B cell (primary cell): ENCODE results near the gene MYOM1. TPM values are rescaled to one million over a fixed set of nuclear protein-coding genes. Genes with fewer than 3 reads are reported as not detected.

Experiments used
- ATAC-seq: fragments of 200-7000 bp; cut with Tn5 transposase; one replicate; pipeline ENCODE4 v1.10.0; 2021; ENCODE audit warnings: low read depth, mild to moderate bottlenecking, moderate number of reproducible peaks, moderate library complexity
- CTCF ChIA-PET: fragments of 350-600 bp; sonication (Branson Sonifier 250); formaldehyde crosslinking; loops from one replicate; lab custom pipeline; 2021; ENCODE audit warnings: antibody characterized with exemption, inconsistent platforms; lab: Charles Lee
- POLR2A ChIA-PET: fragments of 350-600 bp; sonication (Branson Sonifier 250); formaldehyde crosslinking; loops from one replicate; lab custom pipeline; 2021; ENCODE audit warnings: antibody characterized with exemption; lab: Charles Lee
- DNase-seq: peaks from one replicate; pipeline ENCODE4 v3.0.0; 2013
- H2AFZ ChIP-seq: 2 replicates; pipeline ENCODE4 v1.6.1; 2012; ENCODE audit warnings: mild to moderate bottlenecking, low read depth, low read length; ENCODE audit not compliant: insufficient read depth, poor library complexity, severe bottlenecking
- H3K27ac ChIP-seq, 2 donors: 1 replicate in 1 of 2; 2 replicates in 1 of 2; pipeline ENCODE4 v1.5.1; 2012 to 2013; ENCODE audit warnings: low read length in 2 of 2, mild to moderate bottlenecking in 2 of 2, moderate library complexity in 1 of 2
- H3K27me3 ChIP-seq, 4 experiments: fragments of 200-600 bp in 1 of 4; sonication (generic) in 1 of 4; replicated peaks in 1 of 4; 1 replicate in 2 of 4; 2 replicates in 2 of 4; pipeline versions ENCODE4 v1.6.1 to v1.7.0; 2013 to 2016; ENCODE audit warnings: low read length in 3 of 4, mild to moderate bottlenecking in 2 of 4, mixed read lengths in 1 of 4, moderate library complexity in 1 of 4; ENCODE audit not compliant: insufficient read depth in 4 of 4, control insufficient read depth in 3 of 4; ENCODE audit errors: control extremely low read depth in 1 of 4
- H3K36me3 ChIP-seq, 2 experiments: replicated peaks in 1 of 2; 1 replicate in 1 of 2; 2 replicates in 1 of 2; pipeline versions ENCODE4 v1.6.1 to v1.7.1; 2013; ENCODE audit warnings: low read length in 1 of 2; ENCODE audit not compliant: insufficient read depth in 2 of 2, control insufficient read depth in 1 of 2; ENCODE audit errors: control extremely low read depth in 1 of 2, extremely low read depth in 1 of 2
- H3K4me1 ChIP-seq, 2 donors: fragments of 200-600 bp in 1 of 2; sonication (generic) in 1 of 2; 1 replicate in 1 of 2; 2 replicates in 1 of 2; pipeline versions ENCODE4 v1.5.1 to v1.6.1; 2013 to 2017; ENCODE audit warnings: low read length in 2 of 2; ENCODE audit not compliant: control insufficient read depth in 2 of 2, insufficient read depth in 2 of 2
- H3K4me2 ChIP-seq: replicated peaks from 2 replicates; pipeline ENCODE3; 2012; ENCODE audit warnings: mild to moderate bottlenecking, low read depth, low read length; ENCODE audit not compliant: poor library complexity, severe bottlenecking
- H3K4me3 ChIP-seq, 5 experiments: fragments of 200-600 bp in 1 of 5; sonication (generic) in 1 of 5; 1 replicate in 3 of 5; 2 replicates in 2 of 5; pipeline versions ENCODE4 v1.5.1 to v1.7.0; 2011 to 2016; ENCODE audit warnings: low read length in 4 of 5, mild to moderate bottlenecking in 4 of 5, low read depth in 2 of 5, control low read depth in 1 of 5, moderate library complexity in 1 of 5; ENCODE audit not compliant: insufficient read depth in 1 of 5; ENCODE audit errors: control extremely low read depth in 1 of 5, extremely low read depth in 1 of 5
- H3K79me2 ChIP-seq: fragments of 200-600 bp; sonication (generic); one replicate; pipeline ENCODE4 v1.6.0; 2016; ENCODE audit warnings: low read length; ENCODE audit not compliant: control insufficient read depth, insufficient read depth
- H3K9ac ChIP-seq: fragments of 200-600 bp; sonication (generic); 2 replicates; pipeline ENCODE4 v1.6.1; 2017; ENCODE audit warnings: mild to moderate bottlenecking, low read length, moderate library complexity
- H3K9me3 ChIP-seq, 3 donors: one replicate each; pipeline versions ENCODE4 v1.6.1 to v1.7.1; 2013; ENCODE audit warnings: low read length in 2 of 3; ENCODE audit not compliant: control insufficient read depth in 2 of 3, insufficient read depth in 1 of 3; ENCODE audit errors: control extremely low read depth in 1 of 3
- H4K20me1 ChIP-seq: 2 replicates; pipeline ENCODE4 v1.6.0; 2012; ENCODE audit warnings: mild to moderate bottlenecking, low read length; ENCODE audit not compliant: insufficient read depth, control insufficient read depth, poor library complexity, severe bottlenecking
- H3K27ac Mint-ChIP-seq: one replicate; pipeline ENCODE4 v1.8.0; 2021; ENCODE audit warnings: mixed read lengths
- H3K27me3 Mint-ChIP-seq: one replicate; pipeline ENCODE4 v1.8.0; 2021; ENCODE audit warnings: mixed read lengths
- H3K4me1 Mint-ChIP-seq: one replicate; pipeline ENCODE4 v1.8.0; 2021; ENCODE audit warnings: mixed read lengths
- H3K4me3 Mint-ChIP-seq: one replicate; pipeline ENCODE4 v1.8.0; 2021; ENCODE audit warnings: mixed read lengths
- H3K9me3 Mint-ChIP-seq: one replicate; pipeline ENCODE4 v1.8.0; 2022; ENCODE audit warnings: mixed read lengths; ENCODE audit not compliant: insufficient read depth
- EZH2 ChIP-seq: IDR thresholded peaks from 2 replicates; pipeline ENCODE4 v1.6.1; 2012; ENCODE audit warnings: borderline replicate concordance, low read depth, mild to moderate bottlenecking, moderate library complexity, low read length; ENCODE audit not compliant: insufficient read depth, poor library complexity, severe bottlenecking
- WGBS: methylation state at CpG from one replicate; pipeline ENCODE4 v1.1.5; 2013; ENCODE audit warnings: missing lambda C conversion rate; ENCODE audit not compliant: insufficient coverage; 5-methylcytosine and 5-hydroxymethylcytosine counted together
- intact Hi-C: fragments of 100-400 bp; cut with micrococcal nuclease; formaldehyde crosslinking; loops from one replicate; pipeline ENCODE4 v1.10.0; 2022
- polyA plus RNA-seq: library from polyadenylated mRNA; depleted of rRNA; stranded (reverse); fragments of >200 nt; gene quantifications from 2 replicates; pipeline ENCODE4 v1.2.3, GENCODE V29; 2012
- total RNA-seq, 2 donors: library from RNA; stranded (reverse); fragments of 120-200 nt in 1 of 2; gene quantifications; 1 replicate in 1 of 2; 2 replicates in 1 of 2; pipeline versions ENCODE4 v1.2.3 to v1.2.4, GENCODE V29; 2013 to 2022
- TF ChIP-seq, protein P1 (sequence below): fragments of 200-600 bp; IDR thresholded peaks from one replicate; pipeline ENCODE4 v1.8.0; 2022; ENCODE audit warnings: antibody characterized with exemption, mild to moderate bottlenecking

The MYOM1 gene
- total and polyA plus RNA-seq, 2 donors (not counting 1 experiment from before 2014, with no cell fraction given), result 1.5 to 12.8 TPM

DNA sequence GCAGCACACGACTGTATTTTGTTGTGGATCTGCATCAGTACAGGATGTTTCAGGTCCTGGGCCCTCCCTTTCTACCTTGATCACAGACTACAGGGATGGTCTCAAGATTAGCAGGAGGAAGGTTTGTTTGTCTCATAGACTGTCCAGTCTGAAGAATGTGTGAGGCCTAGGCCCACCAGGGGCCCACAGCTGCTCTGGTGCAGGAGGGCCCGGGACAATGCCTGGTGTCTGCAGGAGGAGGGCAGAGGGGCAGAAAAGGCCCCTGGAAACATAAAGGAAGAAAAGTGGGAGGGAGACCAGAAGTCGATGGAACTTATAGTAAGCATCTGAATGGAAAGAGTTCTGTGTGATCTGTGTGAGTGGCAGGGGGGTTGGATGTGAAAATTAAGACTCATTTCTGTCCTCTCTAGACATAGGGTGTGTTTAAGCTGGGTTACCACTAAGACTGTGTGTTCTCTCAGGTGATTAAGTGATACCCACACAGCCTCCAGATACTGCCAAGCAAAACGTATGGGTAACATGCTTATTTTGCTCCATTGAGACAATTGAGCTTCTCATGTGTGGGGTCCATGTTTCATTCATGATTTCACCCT is 173.5 kb downstream of the MYOM1 start:
- intact Hi-C loops, result no loop called here
- 90% methylated on average over 3 of the region's 4 CpGs for WGBS
- no peaks in the 10 kb centered on the region for H3K36me3 ChIP-seq
- H2AFZ ChIP-seq, result no peak overlapping the region
- ATAC-seq, result no peak
- CTCF ChIA-PET, result interaction anchor here (0.6 to 2.0 kb wide), 3 partner anchors 16 to 59 kb away, joined by 3 to 9 read pairs (median 4); no protein-coding TSS in a partner anchor
- H3K9me3 ChIP-seq, result no peaks in the 10 kb centered on the region
- no peaks in the 10 kb centered on the region for H3K4me1 ChIP-seq
- TF ChIP-seq, protein P1, sequence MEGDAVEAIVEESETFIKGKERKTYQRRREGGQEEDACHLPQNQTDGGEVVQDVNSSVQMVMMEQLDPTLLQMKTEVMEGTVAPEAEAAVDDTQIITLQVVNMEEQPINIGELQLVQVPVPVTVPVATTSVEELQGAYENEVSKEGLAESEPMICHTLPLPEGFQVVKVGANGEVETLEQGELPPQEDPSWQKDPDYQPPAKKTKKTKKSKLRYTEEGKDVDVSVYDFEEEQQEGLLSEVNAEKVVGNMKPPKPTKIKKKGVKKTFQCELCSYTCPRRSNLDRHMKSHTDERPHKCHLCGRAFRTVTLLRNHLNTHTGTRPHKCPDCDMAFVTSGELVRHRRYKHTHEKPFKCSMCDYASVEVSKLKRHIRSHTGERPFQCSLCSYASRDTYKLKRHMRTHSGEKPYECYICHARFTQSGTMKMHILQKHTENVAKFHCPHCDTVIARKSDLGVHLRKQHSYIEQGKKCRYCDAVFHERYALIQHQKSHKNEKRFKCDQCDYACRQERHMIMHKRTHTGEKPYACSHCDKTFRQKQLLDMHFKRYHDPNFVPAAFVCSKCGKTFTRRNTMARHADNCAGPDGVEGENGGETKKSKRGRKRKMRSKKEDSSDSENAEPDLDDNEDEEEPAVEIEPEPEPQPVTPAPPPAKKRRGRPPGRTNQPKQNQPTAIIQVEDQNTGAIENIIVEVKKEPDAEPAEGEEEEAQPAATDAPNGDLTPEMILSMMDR, result no peak
- TF ChIP-seq EZH2, result no peak
- H3K27me3 ChIP-seq, result no peaks in the 10 kb centered on the region
- H3K4me3 ChIP-seq, result no peak overlapping the region
- POLR2A ChIA-PET, result no interaction called here
- no peak overlapping the region for H3K4me2 ChIP-seq
- Mint-ChIP-seq H3K27me3 (peaks cover 12% of the 10 kb centered on the region), H3K4me1 (peaks cover 4% of the 10 kb centered on the region), H3K4me3 (no peak overlapping the region), H3K9me3 (no peaks in the 10 kb centered on the region), H3K27ac (no peak overlapping the region)
- H3K27ac ChIP-seq, result no peak overlapping the region
- H4K20me1 ChIP-seq, result no peaks in the 10 kb centered on the region
- no peak for DNase-seq
- H3K9ac ChIP-seq, result no peak overlapping the region
- no peaks in the 10 kb centered on the region for H3K79me2 ChIP-seq

DNA sequence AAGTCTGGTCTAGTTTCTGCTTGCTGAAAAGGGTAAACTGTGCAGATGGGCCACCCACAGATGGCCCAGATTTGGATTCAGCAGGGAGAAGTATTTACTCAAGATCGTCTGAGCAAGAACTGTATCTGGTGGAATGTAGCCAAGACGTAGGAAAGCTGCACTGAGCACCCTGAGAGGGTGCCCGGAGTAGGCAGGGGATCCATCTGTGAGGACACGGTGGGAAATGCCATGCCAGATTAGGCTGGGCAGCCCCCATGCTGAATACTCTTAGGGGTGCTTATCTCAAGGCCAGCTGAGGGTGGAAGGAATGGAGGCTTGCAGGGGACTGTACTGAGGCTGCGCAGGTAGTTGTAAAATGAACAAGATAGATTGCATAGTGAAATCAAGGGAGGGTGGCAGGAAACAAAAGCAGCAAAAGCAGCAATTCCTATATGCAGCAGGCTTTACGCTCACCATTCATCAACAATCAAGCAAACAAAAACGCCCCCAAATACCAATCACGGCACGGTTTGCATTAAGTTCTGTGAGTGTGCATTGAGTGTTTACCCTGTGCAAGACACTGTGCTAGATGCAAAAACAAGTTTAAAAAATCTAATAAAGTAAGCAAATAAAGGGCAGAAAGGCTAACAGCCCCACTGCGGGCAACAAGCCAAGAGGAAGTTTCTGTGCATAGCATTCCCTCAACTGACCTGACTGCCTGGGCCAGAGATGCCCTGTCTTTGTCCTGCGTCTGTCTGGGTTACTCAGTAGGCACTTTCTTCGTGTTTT is 174.7 kb downstream of the MYOM1 start:
- H2AFZ ChIP-seq, result no peak overlapping the region
- peaks cover 4% of the 10 kb centered on the region for H3K4me1 Mint-ChIP-seq
- no peak overlapping the region for H3K27ac Mint-ChIP-seq
- no peak overlapping the region for H3K9ac ChIP-seq
- no peaks in the 10 kb centered on the region for H3K79me2 ChIP-seq
- intact Hi-C loops, result no loop called here
- no peaks in the 10 kb centered on the region for H3K36me3 ChIP-seq
- no peaks in the 10 kb centered on the region for H3K9me3 ChIP-seq
- no peaks in the 10 kb centered on the region for H4K20me1 ChIP-seq
- no peak overlapping the region for H3K4me3 ChIP-seq
- no peaks in the 10 kb centered on the region for H3K9me3 Mint-ChIP-seq
- no peak overlapping the region for H3K27ac ChIP-seq
- ChIA-PET POLR2A (no interaction called here), CTCF (interaction anchor here (0.8 to 2.0 kb wide), 2 partner anchors 18 to 57 kb away, joined by 4 to 9 read pairs; no protein-coding TSS in a partner anchor)
- no peak overlapping the region for H3K4me2 ChIP-seq
- no peaks in the 10 kb centered on the region for H3K4me1 ChIP-seq
- peaks cover 12% of the 10 kb centered on the region for H3K27me3 Mint-ChIP-seq
- 33% methylated on average over 6 of the region's 12 CpGs for WGBS
- no peak overlapping the region for H3K4me3 Mint-ChIP-seq
- no peak for ATAC-seq
- no peak for TF ChIP-seq EZH2
- TF ChIP-seq, protein P1, result no peak
- no peak for DNase-seq
- no peaks in the 10 kb centered on the region for H3K27me3 ChIP-seq
